Liver (tissue), 9 donors: ENCODE measurements around the gene MDM2. TPM values are rescaled to one million over a fixed set of nuclear protein-coding genes. Genes with fewer than 3 reads are reported as not detected.

ENCODE experiments used
- DNase-seq: peaks from one replicate; pipeline ENCODE4 v3.0.0-alpha.2; 2017; ENCODE audit warnings: low spot score
- H3K27ac ChIP-seq, 2 donors: one replicate each; pipeline ENCODE4 v1.7.0; 2013; ENCODE audit warnings: inconsistent platforms in 2 of 2, low read length in 2 of 2, control low read depth in 1 of 2, low read depth in 1 of 2, mild to moderate bottlenecking in 1 of 2
- H3K27me3 ChIP-seq, 4 donors: one replicate each; pipeline versions ENCODE4 v1.6.1 to v1.7.0; 2013; ENCODE audit warnings: low read length in 3 of 4, inconsistent platforms in 1 of 4, mild to moderate bottlenecking in 1 of 4, moderate library complexity in 1 of 4; ENCODE audit not compliant: control insufficient read depth in 4 of 4, insufficient read depth in 4 of 4
- H3K36me3 ChIP-seq, 4 donors: one replicate each; pipeline versions ENCODE4 v1.6.1 to v1.7.0; 2013; ENCODE audit warnings: low read length in 3 of 4, mild to moderate bottlenecking in 3 of 4, low read depth in 1 of 4, moderate library complexity in 1 of 4; ENCODE audit not compliant: control insufficient read depth in 4 of 4, insufficient read depth in 3 of 4
- H3K4me1 ChIP-seq, 4 donors: one replicate each; pipeline versions ENCODE4 v1.6.1 to v1.7.0; 2013; ENCODE audit warnings: low read length in 3 of 4, mild to moderate bottlenecking in 3 of 4, moderate library complexity in 1 of 4; ENCODE audit not compliant: control insufficient read depth in 4 of 4, insufficient read depth in 4 of 4
- H3K4me3 ChIP-seq, 3 donors: one replicate each; pipeline versions ENCODE4 v1.6.1 to v1.7.0; 2013; ENCODE audit warnings: low read length in 3 of 3, control low read depth in 1 of 3, low read depth in 1 of 3, mild to moderate bottlenecking in 1 of 3
- H3K9ac ChIP-seq, 2 donors: one replicate each; pipeline ENCODE4 v1.7.0; 2013; ENCODE audit warnings: low read length in 2 of 2, mild to moderate bottlenecking in 2 of 2, moderate library complexity in 2 of 2, control low read depth in 1 of 2, low read depth in 1 of 2
- H3K9me3 ChIP-seq, 4 donors: one replicate each; pipeline versions ENCODE4 v1.6.1 to v1.7.0; 2013; ENCODE audit warnings: low read length in 3 of 4; ENCODE audit not compliant: control insufficient read depth in 4 of 4
- ATF3 ChIP-seq: IDR thresholded peaks from 2 replicates; pipeline ENCODE4 v1.6.1; 2016; ENCODE audit warnings: antibody characterized with exemption
- CTCF ChIP-seq: fragments of 150-350 bp; IDR thresholded peaks from 2 replicates; pipeline ENCODE4 v1.5.1; 2017; ENCODE audit warnings: improper control_type of control experiment, low read depth, low read length; ENCODE audit not compliant: missing input control
- EGR1 ChIP-seq, 2 donors: IDR thresholded peaks; 2 replicates each; pipeline ENCODE4 v1.6.1; 2016 to 2018; ENCODE audit warnings: antibody characterized with exemption in 2 of 2, low read depth in 2 of 2
- FOXA1 ChIP-seq: IDR thresholded peaks from 2 replicates; pipeline ENCODE4 v1.6.1; 2016; ENCODE audit warnings: antibody characterized with exemption
- FOXA2 ChIP-seq: IDR thresholded peaks from 2 replicates; pipeline ENCODE4 v1.6.1; 2016; ENCODE audit warnings: antibody characterized with exemption
- GABPA ChIP-seq, 2 donors: IDR thresholded peaks in 1 of 2; conservative IDR thresholded peaks in 1 of 2; 2 replicates each; pipeline ENCODE4 v1.6.1; 2016; ENCODE audit warnings: antibody characterized with exemption in 2 of 2, mild to moderate bottlenecking in 1 of 2, moderate library complexity in 1 of 2
- HNF4G ChIP-seq: IDR thresholded peaks from 2 replicates; pipeline ENCODE4 v1.6.1; 2016; ENCODE audit warnings: antibody characterized with exemption
- JUND ChIP-seq, 2 donors: IDR thresholded peaks; 2 replicates each; pipeline ENCODE4 v1.6.1; 2016; ENCODE audit warnings: antibody characterized with exemption in 2 of 2
- MAX ChIP-seq: IDR thresholded peaks from 2 replicates; pipeline ENCODE4 v1.6.1; 2016; ENCODE audit warnings: antibody characterized with exemption
- NR2F2 ChIP-seq: IDR thresholded peaks from 2 replicates; pipeline ENCODE4 v1.6.1; 2016; ENCODE audit warnings: antibody characterized with exemption
- RAD21 ChIP-seq, 2 donors: IDR thresholded peaks; 2 replicates each; pipeline ENCODE4 v1.6.1; 2016; ENCODE audit warnings: antibody characterized with exemption in 2 of 2, mild to moderate bottlenecking in 2 of 2
- REST ChIP-seq: IDR thresholded peaks from 2 replicates; pipeline ENCODE4 v1.6.1; 2016; ENCODE audit warnings: antibody characterized with exemption, mild to moderate bottlenecking
- RXRA ChIP-seq, 2 donors: IDR thresholded peaks; 2 replicates each; pipeline ENCODE4 v1.6.1; 2017 to 2018; ENCODE audit warnings: antibody characterized with exemption in 2 of 2, mild to moderate bottlenecking in 1 of 2
- SP1 ChIP-seq: IDR thresholded peaks from 2 replicates; pipeline ENCODE4 v1.6.1; 2018; ENCODE audit warnings: antibody characterized with exemption, mild to moderate bottlenecking
- ZBTB33 ChIP-seq: IDR thresholded peaks from 2 replicates; pipeline ENCODE4 v1.6.1; 2016; ENCODE audit warnings: antibody characterized with exemption
- WGBS: extraction: QIAGEN DNeasy Blood & Tissue Kit; methylation state at CpG from one replicate; pipeline ENCODE4 v1.1.7; 2013; 5-methylcytosine and 5-hydroxymethylcytosine counted together
- polyA plus RNA-seq, 2 donors: library from polyadenylated mRNA; stranded (reverse) in 1 of 2; unstranded in 1 of 2; fragments of 200-250 nt in 1 of 2; fragments of >200 nt in 1 of 2; fragmentation: Nextera tagmentation in 1 of 2; extraction: Ambion mirVana in 1 of 2; gene quantifications; one replicate each; pipeline versions ENCODE4 v1.2.1 to v1.2.3, GENCODE V29; 2013 to 2015
- total RNA-seq, 2 donors: library from RNA; depleted of rRNA; stranded (reverse); fragments of >200 nt; gene quantifications; one replicate each; pipeline ENCODE4 v1.2.3, GENCODE V29; 2014
- donor health status: healthy.
- donor health status: healthy.
- donor health status: healthy.
- donor health status: healthy.
- donor health status: healthy.

MDM2 gene
- total and polyA plus RNA-seq, 4 donors, result 10.1 to 69.4 (median 36.9) TPM

- 90% methylated on average over 10 of the region's 10 CpGs for WGBS
- TF ChIP-seq REST (no peak), GABPA (IDR thresholded peaks at IDR 0.05 in 1 of 2, conservative IDR thresholded peaks at IDR 0.05 in 1 of 2) (no peak), ZBTB33 (no peak), SP1 (no peak)
- Histone ChIP-seq H3K9me3 (no peaks in the 10 kb centered on the region), H3K27me3 (no peaks in the 10 kb centered on the region), H3K27ac (no peak overlapping the region), H3K4me1 (no peaks in the 10 kb centered on the region), H3K4me3 (no peak overlapping the region), H3K9ac (no peak overlapping the region), H3K36me3 (peaks cover 6 to 50% (median 20%) of the 10 kb centered on the region in 4 donors)
- DNase-seq, result no peak
Measured at GRCh38 chr12:68868043-68868790, 60.2 kb downstream of the MDM2 start.

- DNase-seq, result no peak
- 92% methylated on average over 5 of the region's 5 CpGs for WGBS
Measured at GRCh38 chr12:68870011-68870410, 62.0 kb downstream of the MDM2 start.

More at GRCh38 chr12:68870011-68870410, 62.0 kb downstream of the MDM2 start:
- TF ChIP-seq NR2F2, result no peak
- no peak for TF ChIP-seq FOXA2
- TF ChIP-seq REST, result no peak
- no peak for TF ChIP-seq HNF4G
- no peak for TF ChIP-seq RXRA (IDR thresholded peaks at IDR 0.05)
- no peak for TF ChIP-seq CTCF
- TF ChIP-seq ZBTB33, result no peak
- no peak for TF ChIP-seq JUND (IDR thresholded peaks at IDR 0.05)
- no peak for TF ChIP-seq SP1
- no peak for TF ChIP-seq FOXA1
- TF ChIP-seq ATF3, result no peak
- no peak for TF ChIP-seq MAX
- TF ChIP-seq EGR1 (IDR thresholded peaks at IDR 0.05; ENCODE audit: low read depth in 2 of 2), result no peak
- no peak for TF ChIP-seq RAD21 (IDR thresholded peaks at IDR 0.05)
- Histone ChIP-seq H3K4me1 (no peaks in the 10 kb centered on the region), H3K36me3 (peaks cover 6 to 50% (median 22%) of the 10 kb centered on the region in 4 donors), H3K9ac (no peak overlapping the region), H3K4me3 (no peak overlapping the region), H3K9me3 (no peaks in the 10 kb centered on the region), H3K27ac (no peak overlapping the region), H3K27me3 (no peaks in the 10 kb centered on the region)
